ENCODE data around the gene SLC12A9.
A peak's percentile ranks its signal among the peaks of the same experiment; 100 is the strongest.

The SLC12A9 gene

DNA sequence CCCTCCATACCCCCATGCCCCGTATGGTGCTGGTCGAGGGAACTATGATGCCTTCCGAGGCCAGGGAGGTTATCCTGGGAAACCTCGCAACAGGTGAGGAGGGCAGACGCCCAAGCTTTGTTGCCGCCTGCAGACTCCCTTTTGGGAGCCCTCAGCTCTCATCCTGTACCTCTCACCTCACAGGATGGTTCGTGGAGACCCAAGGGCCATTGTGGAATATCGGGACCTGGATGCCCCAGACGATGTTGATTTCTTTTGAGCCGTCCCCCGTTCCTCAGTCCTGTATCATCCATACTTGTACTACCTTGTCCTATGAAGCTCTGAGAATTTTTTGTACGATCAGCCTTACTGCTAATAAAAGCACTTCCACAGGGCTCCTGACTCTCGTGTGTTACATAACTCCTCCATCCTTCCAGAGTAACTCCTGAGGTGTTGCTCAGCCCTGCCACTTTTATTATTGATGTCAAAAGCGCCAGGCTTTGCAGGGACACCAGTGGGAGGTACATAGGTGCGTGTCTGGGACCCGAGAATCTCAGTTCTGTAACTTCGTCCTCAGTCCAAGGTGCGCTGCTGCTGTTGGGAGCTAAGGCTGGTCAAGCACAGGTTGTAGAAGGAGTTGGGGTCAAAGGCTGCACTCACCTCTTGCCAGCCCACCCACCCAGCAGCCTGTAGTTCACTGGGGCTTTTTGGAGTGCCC lies 35.9 kb downstream of the SLC12A9 start:
- DNase-seq (ENCODE audit: low read depth): no peak
- TF ChIP-seq, protein P1, sequence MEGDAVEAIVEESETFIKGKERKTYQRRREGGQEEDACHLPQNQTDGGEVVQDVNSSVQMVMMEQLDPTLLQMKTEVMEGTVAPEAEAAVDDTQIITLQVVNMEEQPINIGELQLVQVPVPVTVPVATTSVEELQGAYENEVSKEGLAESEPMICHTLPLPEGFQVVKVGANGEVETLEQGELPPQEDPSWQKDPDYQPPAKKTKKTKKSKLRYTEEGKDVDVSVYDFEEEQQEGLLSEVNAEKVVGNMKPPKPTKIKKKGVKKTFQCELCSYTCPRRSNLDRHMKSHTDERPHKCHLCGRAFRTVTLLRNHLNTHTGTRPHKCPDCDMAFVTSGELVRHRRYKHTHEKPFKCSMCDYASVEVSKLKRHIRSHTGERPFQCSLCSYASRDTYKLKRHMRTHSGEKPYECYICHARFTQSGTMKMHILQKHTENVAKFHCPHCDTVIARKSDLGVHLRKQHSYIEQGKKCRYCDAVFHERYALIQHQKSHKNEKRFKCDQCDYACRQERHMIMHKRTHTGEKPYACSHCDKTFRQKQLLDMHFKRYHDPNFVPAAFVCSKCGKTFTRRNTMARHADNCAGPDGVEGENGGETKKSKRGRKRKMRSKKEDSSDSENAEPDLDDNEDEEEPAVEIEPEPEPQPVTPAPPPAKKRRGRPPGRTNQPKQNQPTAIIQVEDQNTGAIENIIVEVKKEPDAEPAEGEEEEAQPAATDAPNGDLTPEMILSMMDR (IDR thresholded peaks at IDR 0.05; ENCODE audit: low read length, missing control alignments): no peak
- H3K4me3 ChIP-seq (replicated peaks; ENCODE audit: low read depth, low read length): peak overlapping the region; percentile 65

DNA sequence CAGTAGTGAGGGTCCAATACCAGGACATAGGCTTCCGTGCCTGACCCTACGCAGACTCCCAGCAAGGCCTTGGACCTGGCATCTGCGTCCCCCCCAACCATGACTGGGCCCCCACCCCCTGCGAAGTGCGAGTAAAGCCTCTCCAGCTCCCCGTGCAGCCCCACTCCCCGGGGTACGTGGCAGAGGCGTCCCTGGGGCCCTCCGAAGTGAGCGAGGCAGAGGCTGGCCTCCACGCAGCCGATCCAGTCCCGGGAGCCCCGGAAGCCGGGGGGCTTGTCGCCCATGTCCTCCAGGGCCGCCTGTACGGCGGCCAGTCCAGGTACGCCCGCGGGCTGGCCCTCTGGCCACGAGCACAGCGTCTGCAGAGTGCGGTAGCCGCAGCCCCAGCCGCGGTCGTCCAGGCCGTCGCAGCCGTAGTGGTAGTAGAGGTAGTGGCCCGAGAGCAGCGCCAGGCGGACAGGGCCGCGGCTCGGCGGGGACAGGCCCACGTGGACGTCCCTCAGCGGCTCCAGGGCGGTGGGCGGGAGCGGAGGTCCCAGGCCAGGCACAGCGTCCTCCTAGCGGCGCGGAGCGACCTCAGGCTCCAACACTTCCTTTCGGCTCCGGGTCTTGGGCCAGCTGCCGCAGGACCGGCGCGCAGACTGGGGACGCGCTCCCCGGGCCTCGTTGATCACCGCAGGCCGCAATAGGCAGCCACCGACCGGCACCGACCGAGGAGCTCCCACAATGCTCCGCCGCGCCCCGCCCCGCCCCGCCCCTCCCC lies 36.7 kb downstream of the SLC12A9 start, which contains the start of gene UFSP1:
UFSP1 (minus strand) TSS at position 728 of the 763 bp plus-strand sequence; CDS start at position 284, 444 bp downstream.
- no peak for DNase-seq (ENCODE audit: low read depth)
- TF ChIP-seq, protein P1 (IDR thresholded peaks at IDR 0.05; ENCODE audit: low read length, missing control alignments): no peak
- H3K4me3 ChIP-seq (replicated peaks; ENCODE audit: low read depth, low read length): peak within 1 kb of the TSS; percentile 65

DNA sequence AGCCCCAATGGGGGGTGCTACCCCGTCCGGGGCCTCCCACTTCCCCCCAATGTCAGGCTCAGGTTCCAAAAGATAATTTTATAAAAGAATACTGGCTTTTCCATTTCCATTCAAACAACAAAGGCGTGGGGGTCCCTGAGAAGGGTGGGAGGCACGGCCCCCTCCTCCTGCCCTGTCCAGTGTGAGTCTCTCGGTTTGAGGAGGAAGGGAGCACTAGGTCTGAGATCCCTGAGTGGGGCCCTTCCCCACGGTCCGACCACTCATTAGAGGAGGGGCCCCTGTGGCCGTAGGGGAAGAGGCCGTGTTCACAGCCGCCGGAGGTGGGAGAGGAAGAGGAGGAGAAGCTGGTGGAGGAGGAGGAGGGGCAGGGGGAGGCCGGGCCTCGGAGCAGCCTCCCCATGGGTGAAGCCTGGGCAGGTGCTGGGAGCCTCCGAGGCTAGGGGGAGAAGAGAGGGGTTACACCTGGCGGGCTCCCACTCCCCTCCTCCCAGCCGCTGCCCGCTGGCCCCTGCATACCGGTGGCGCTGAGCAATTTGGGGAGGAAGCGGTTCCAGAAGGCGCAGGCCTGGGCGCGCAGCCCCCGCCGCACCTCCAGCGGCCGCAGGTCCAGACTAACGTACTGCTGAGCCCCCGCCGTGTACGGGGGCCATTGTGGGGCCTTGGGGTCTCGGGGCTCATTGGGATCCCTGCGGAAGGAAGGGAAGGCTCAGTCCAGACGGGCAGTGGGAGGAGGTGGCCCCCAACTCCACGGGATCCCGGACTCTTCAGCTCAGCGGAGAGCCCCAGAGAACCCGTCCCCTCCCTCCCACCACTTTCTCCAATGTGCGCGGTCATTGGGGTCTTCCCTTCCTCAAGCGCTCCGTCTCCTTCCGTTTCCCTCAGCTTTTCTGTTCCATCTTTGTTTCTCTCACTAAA lies 38.4 kb downstream of the SLC12A9 start:
- no peak for DNase-seq (ENCODE audit: low read depth)
- H3K4me3 ChIP-seq (replicated peaks; ENCODE audit: low read depth, low read length): peak overlapping the region; percentile 56
- TF ChIP-seq, protein P1 (IDR thresholded peaks at IDR 0.05; ENCODE audit: low read length, missing control alignments): no peak

DNA sequence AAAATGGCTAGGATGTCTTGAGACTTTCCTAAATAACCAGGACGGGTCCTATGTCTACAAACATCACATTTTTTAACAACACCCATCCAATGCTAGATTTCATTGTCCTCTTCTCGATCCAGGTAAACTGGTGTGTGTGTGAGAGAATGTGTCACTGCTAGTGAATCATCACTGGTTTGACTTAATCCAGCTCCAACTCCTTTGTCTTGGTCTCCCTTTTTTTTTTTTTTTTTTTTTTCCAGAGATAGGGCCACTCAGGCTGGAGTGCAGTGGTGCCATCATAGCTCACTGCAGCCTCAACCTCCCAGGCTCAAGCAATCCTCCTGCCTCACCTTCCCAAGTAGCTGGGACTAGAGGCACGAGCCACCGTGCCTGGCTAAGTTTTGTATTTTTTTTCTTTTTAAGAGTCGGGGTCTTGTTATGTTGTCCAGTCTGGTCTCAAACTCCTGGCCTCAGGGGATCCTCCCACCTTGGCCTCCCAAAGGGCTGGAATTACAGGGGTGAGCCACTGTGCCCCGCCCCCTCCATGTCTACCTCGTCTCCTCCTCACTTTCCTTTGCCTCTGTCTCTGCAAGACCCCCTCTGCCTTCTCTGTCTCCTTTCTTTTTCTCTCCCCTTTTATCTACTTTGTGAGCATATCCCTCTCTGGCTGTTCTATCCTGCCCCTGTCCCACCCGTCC lies 39.2 kb downstream of the SLC12A9 start:
- no peak for DNase-seq (ENCODE audit: low read depth)
- TF ChIP-seq, protein P1 (IDR thresholded peaks at IDR 0.05; ENCODE audit: low read length, missing control alignments): no peak
- no peak overlapping the region for H3K4me3 ChIP-seq (replicated peaks; ENCODE audit: low read depth, low read length)

DNA sequence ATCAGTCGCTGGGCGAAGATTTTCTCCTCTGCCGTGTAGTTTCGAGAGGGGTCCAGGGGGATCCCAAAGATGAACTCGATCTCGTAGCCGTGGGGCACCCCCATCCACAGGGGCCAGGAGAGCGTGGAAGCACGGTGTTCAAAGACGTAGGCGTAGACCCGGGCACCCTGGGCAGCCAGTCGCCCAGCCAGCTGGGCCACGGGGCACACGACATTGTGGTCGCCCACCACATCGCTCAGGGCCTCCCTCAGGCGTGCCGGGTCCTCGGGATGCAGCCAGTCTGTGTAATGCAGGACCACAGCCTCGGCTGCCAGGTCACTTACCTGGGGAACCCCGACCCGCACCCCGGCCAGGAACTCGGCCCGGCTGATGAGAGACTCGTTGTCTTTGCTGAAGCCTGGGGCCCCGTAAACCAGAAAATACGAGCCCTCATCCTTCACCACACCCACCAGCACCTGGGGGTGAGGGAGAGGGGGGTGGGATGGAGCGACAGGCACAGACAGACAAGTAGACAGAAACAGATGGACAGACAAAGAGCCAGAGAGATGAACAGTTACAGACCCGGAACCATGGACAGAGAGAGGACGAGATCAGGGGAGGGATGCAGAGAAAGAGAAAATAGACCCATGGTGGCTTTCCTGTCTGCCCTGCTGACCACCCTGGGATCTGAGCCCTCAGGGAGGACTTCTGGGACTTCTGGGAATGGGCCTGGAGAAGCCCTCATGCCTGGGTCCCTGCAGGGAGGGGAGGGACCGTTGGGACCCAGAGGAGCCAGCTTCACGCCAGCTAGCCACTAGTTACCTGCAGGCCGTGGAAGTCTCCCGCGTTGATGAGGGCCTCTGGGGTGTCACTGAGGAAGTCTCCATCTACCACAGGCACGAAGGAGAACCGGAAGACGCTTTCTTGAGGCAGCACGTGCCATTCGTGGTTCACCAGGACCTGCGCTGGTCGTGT lies 40.1 kb downstream of the SLC12A9 start:
- TF ChIP-seq, protein P1 (IDR thresholded peaks at IDR 0.05; ENCODE audit: low read length, missing control alignments): no peak
- H3K4me3 ChIP-seq (replicated peaks; ENCODE audit: low read depth, low read length): no peak overlapping the region
- DNase-seq (ENCODE audit: low read depth): no peak
